Measurements from ENCODE around the gene ZSCAN21.

ZSCAN21 gene

GRCh38 chr7:100049441-100050291, at the start of gene ZSCAN21:
TSS of gene ZSCAN21 (plus strand) at chr7:100049774. CDS start at chr7:100057007, 7,233 bp downstream.
- TF ChIP-seq, protein P1, sequence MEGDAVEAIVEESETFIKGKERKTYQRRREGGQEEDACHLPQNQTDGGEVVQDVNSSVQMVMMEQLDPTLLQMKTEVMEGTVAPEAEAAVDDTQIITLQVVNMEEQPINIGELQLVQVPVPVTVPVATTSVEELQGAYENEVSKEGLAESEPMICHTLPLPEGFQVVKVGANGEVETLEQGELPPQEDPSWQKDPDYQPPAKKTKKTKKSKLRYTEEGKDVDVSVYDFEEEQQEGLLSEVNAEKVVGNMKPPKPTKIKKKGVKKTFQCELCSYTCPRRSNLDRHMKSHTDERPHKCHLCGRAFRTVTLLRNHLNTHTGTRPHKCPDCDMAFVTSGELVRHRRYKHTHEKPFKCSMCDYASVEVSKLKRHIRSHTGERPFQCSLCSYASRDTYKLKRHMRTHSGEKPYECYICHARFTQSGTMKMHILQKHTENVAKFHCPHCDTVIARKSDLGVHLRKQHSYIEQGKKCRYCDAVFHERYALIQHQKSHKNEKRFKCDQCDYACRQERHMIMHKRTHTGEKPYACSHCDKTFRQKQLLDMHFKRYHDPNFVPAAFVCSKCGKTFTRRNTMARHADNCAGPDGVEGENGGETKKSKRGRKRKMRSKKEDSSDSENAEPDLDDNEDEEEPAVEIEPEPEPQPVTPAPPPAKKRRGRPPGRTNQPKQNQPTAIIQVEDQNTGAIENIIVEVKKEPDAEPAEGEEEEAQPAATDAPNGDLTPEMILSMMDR (conservative IDR thresholded peaks at IDR 0.05) = peak; percentile 25; the same call in 1 of the 2 replicates
- H3K27ac ChIP-seq = peak within 1 kb of the TSS; percentile 87

DNA sequence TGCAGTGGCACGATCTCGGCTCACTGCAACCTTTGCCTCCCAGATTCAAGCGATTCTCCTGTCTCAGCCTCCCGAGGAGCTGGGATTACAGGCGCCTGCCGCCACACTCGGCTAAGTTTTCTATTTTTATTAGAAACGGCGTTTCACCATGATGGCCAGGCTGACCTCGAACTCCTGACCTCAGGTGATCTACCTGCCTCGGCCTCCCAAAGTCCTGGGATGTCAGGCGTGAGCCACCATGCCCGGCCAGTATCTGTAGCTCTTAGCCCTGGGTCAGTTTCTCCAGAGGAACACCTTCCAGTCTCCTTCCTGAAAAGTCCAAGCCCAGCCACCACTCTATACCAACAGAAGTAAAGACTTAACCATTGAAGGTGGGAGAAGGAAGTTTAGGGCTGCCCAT, 49.3 kb upstream of the ZSCAN21 start:
- H3K27ac ChIP-seq = peak overlapping the region; percentile 7; the same call in 1 of the 2 replicates
- TF ChIP-seq, protein P1 (conservative IDR thresholded peaks at IDR 0.05) = no peak

DNA sequence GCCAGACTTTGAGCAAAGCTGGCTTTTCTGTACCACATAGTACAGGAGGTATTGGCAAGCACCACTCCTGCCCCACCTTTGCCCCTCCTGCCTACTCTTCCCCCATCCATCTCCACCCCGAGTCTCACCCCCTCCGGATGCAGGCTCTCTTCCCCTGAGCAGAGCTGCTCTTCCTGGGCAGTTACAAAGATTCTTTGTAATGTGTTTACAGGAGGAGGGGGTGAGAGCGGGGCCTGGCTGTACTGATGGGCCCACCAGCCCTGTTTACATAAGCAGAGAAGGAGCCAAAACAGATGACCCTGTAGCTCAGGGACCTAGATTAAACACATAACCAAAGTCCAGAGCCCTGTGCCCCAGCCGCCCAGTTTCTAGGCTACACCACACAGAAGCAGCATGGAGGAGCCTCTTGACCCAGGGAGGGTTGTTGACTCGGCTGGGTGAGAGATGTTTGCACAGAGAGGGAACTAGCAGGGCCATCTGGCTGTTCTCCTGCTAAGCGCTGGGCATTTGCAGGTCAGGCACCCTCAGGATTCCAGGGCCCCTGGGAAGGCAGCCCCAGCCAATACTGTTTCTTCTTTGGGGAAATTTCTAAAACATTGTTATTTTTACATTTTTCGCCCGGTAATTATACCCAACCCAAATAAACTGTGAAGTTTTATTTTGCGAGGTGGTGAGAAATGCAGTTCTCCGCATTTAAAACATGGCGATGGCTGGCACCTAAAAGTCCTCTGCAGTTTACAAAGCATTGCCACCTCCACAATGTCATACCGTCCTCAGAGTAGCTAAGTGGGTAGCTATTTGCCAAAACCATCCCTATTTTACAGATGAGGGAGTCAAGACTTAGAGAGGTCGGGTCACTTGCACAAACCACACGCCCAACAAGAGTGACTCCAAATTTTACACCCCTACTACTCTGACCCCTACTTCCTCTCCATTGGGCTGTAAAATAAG, 45.6 kb upstream of the ZSCAN21 start:
- H3K27ac ChIP-seq = peak overlapping the region; percentile 96
- TF ChIP-seq, protein P1 (conservative IDR thresholded peaks at IDR 0.05) = no peak

GRCh38 chr7:100007887-100008286, 41.7 kb upstream of the ZSCAN21 start:
- peak overlapping the region; percentile 96 for H3K27ac ChIP-seq
- TF ChIP-seq, protein P1 (conservative IDR thresholded peaks at IDR 0.05) = no peak

DNA sequence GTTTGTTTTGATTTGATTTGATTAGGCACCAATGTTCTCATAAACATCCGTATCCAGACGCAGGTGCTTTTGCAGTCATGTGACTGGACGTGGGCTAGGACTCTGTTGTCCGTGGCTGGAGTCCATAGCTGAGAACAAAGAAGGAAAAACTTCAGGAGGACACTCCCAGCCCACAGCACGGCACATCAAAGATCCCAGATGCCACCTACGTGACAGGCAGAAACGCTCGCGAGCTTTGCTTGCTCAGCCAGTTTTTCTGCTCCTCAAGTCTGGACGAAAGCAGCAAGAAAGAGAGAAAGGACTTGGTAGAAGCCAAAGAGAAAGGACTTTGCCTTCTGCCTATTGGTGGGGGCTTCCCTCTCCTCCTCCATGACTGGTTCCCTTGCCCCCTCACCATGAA, 41.0 kb upstream of the ZSCAN21 start:
- H3K27ac ChIP-seq = peak overlapping the region; percentile 96
- TF ChIP-seq, protein P1 (conservative IDR thresholded peaks at IDR 0.05) = no peak

GRCh38 chr7:100009952-100010351, 39.6 kb upstream of the ZSCAN21 start:
- H3K27ac ChIP-seq = peak overlapping the region; percentile 96; the same call in 1 of the 2 replicates

- TF ChIP-seq, protein P1 (conservative IDR thresholded peaks at IDR 0.05) = no peak
- no peak overlapping the region; the same call in 1 of the 2 replicates for H3K27ac ChIP-seq
These were observed 38.7 kb upstream of the ZSCAN21 start for GRCh38 chr7:100010901-100011300.

All from VCaP (cell line).